LNCAP (cell line): Measurements from ENCODE around the gene KL.

Source experiments
- CTCF ChIP-seq: fragments of 450-650 bp; IDR thresholded peaks from 2 replicates; pipeline ENCODE4 v1.5.1; 2017; ENCODE audit warnings: mild to moderate bottlenecking

KL gene

DNA sequence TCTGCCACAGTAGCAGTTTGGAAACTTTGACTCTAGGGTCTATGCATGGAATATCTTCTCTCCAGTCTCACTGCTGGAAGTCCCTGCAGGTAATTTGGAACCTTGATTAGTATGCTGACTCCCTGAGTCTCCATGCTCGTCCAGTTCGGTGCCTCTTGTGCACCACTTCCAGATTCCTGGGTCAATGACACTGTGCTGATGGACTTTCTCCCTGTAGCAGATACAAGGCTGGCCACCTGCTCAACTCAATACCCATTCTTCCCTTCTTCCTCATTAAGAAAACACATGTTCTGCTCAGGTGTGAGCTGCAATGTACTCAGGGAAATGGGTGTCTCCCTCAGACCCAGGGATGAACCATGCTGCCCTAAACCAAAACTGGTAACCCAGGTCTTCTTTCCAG lies 99.1 kb downstream of the KL start:
- TF ChIP-seq CTCF = no peak
